Osteocyte (in vitro differentiated cells): ENCODE results near the gene CLDN4. TPM values are rescaled to one million over a fixed set of nuclear protein-coding genes. Genes with fewer than 3 reads are reported as not detected.

Source experiments
- DNase-seq: peaks from one replicate; pipeline ENCODE4 v3.0.0; 2021; ENCODE audit warnings: mixed read lengths; ENCODE audit not compliant: unreplicated experiment; ENCODE audit errors: extremely low spot score
- H3K27ac Mint-ChIP-seq: one replicate; pipeline ENCODE4 v1.8.0; 2021; ENCODE audit warnings: mild to moderate bottlenecking, mixed read lengths; ENCODE audit not compliant: unreplicated experiment
- H3K27me3 Mint-ChIP-seq: one replicate; pipeline ENCODE4 v1.8.0; 2021; ENCODE audit warnings: mixed read lengths; ENCODE audit not compliant: unreplicated experiment
- H3K36me3 Mint-ChIP-seq: one replicate; pipeline ENCODE4 v1.8.0; 2021; ENCODE audit warnings: mixed read lengths; ENCODE audit not compliant: unreplicated experiment
- H3K4me1 Mint-ChIP-seq: one replicate; pipeline ENCODE4 v1.8.0; 2021; ENCODE audit warnings: mixed read lengths; ENCODE audit not compliant: unreplicated experiment
- H3K4me3 Mint-ChIP-seq: one replicate; pipeline ENCODE4 v1.8.0; 2021; ENCODE audit warnings: mild to moderate bottlenecking, moderate library complexity, mixed read lengths; ENCODE audit not compliant: unreplicated experiment
- H3K9me3 Mint-ChIP-seq: one replicate; pipeline ENCODE4 v1.8.0; 2021; ENCODE audit warnings: mixed read lengths; ENCODE audit not compliant: unreplicated experiment
- total RNA-seq: library from RNA; stranded (reverse); gene quantifications from 2 replicates; pipeline ENCODE4 v1.2.1, GENCODE V29; 2021
- TF ChIP-seq, protein P1 (sequence below): fragments of 200-600 bp; sonication (generic); IDR thresholded peaks from 2 replicates; pipeline ENCODE4 v1.5.0; 2021; ENCODE audit warnings: antibody characterized with exemption, mild to moderate bottlenecking, moderate library complexity

The CLDN4 gene
- total RNA-seq, 1 donor from 2014 or later, result 0.62 TPM

DNA sequence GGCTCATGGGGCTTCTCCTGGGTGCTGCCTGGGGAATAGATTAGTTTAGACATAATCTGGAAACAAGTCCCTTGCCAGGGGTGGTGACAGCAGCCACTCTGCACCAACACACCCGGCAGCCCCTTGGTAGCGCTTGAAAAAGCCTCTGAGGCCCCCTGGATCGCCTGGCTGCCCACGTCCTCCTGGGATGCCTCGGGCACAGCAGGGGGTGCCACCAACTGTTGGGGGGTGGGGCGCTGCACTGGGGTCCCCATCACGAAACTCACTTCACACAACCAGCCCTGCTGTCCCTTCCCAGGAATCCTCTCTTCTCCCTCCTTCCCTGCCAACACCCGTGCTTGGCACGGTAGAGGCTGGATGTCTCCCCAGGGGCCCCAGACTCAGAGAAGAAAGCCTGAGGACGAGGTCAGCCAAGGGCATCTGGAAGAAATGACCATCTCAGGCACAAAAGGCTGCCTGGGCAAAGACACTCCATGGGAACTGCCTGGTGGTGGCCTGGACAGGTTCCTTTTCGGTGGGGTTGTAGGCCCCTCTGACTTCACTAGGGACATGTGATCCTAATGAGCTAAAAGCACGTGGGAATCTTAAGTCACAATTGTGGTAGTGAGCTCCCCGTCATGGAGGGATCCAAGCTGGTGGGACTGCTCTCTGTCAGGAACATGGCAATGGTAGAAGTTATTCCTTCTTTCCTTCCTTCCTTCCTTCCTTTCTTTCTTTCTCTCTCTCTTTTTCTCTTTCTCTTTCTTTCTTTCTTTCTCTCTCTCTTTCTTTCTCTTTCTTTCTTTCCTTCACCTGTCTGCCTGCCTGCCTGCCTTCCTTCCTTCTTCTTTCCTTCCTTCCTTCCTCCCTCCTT, 41.5 kb downstream of the CLDN4 start:
- Mint-ChIP-seq H3K27ac (no peak overlapping the region), H3K27me3 (no peaks in the 10 kb centered on the region), H3K36me3 (no peaks in the 10 kb centered on the region), H3K4me1 (peaks cover 11% of the 10 kb centered on the region), H3K4me3 (no peak overlapping the region), H3K9me3 (no peaks in the 10 kb centered on the region)
- DNase-seq, result no peak
- TF ChIP-seq, protein P1, sequence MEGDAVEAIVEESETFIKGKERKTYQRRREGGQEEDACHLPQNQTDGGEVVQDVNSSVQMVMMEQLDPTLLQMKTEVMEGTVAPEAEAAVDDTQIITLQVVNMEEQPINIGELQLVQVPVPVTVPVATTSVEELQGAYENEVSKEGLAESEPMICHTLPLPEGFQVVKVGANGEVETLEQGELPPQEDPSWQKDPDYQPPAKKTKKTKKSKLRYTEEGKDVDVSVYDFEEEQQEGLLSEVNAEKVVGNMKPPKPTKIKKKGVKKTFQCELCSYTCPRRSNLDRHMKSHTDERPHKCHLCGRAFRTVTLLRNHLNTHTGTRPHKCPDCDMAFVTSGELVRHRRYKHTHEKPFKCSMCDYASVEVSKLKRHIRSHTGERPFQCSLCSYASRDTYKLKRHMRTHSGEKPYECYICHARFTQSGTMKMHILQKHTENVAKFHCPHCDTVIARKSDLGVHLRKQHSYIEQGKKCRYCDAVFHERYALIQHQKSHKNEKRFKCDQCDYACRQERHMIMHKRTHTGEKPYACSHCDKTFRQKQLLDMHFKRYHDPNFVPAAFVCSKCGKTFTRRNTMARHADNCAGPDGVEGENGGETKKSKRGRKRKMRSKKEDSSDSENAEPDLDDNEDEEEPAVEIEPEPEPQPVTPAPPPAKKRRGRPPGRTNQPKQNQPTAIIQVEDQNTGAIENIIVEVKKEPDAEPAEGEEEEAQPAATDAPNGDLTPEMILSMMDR, result no peak

- DNase-seq, result no peak
- Mint-ChIP-seq H3K36me3 (no peaks in the 10 kb centered on the region), H3K9me3 (no peaks in the 10 kb centered on the region), H3K27ac (no peak overlapping the region), H3K4me3 (no peak overlapping the region), H3K4me1 (peaks cover 12% of the 10 kb centered on the region), H3K27me3 (peaks cover 4% of the 10 kb centered on the region)
- TF ChIP-seq, protein P1, result no peak
These were observed 45.6 kb downstream of the CLDN4 start for GRCh38 chr7:73876361-73876760.

GRCh38 chr7:73876973-73877372, 46.2 kb downstream of the CLDN4 start:
- H3K27ac Mint-ChIP-seq, result no peak overlapping the region
- TF ChIP-seq, protein P1, result no peak
- H3K4me1 Mint-ChIP-seq, result peaks cover 12% of the 10 kb centered on the region
- no peaks in the 10 kb centered on the region for H3K9me3 Mint-ChIP-seq
- no peak for DNase-seq
- peaks cover 4% of the 10 kb centered on the region for H3K27me3 Mint-ChIP-seq
- H3K4me3 Mint-ChIP-seq, result no peak overlapping the region
- no peaks in the 10 kb centered on the region for H3K36me3 Mint-ChIP-seq

- H3K4me1 Mint-ChIP-seq, result peaks cover 10% of the 10 kb centered on the region
- TF ChIP-seq, protein P1, result no peak
- no peak overlapping the region for H3K4me3 Mint-ChIP-seq
- H3K27ac Mint-ChIP-seq, result no peak overlapping the region
- peaks cover 4% of the 10 kb centered on the region for H3K27me3 Mint-ChIP-seq
- H3K9me3 Mint-ChIP-seq, result no peaks in the 10 kb centered on the region
- DNase-seq, result no peak
- no peaks in the 10 kb centered on the region for H3K36me3 Mint-ChIP-seq
These were observed 49.3 kb downstream of the CLDN4 start for GRCh38 chr7:73879977-73880681.

DNA sequence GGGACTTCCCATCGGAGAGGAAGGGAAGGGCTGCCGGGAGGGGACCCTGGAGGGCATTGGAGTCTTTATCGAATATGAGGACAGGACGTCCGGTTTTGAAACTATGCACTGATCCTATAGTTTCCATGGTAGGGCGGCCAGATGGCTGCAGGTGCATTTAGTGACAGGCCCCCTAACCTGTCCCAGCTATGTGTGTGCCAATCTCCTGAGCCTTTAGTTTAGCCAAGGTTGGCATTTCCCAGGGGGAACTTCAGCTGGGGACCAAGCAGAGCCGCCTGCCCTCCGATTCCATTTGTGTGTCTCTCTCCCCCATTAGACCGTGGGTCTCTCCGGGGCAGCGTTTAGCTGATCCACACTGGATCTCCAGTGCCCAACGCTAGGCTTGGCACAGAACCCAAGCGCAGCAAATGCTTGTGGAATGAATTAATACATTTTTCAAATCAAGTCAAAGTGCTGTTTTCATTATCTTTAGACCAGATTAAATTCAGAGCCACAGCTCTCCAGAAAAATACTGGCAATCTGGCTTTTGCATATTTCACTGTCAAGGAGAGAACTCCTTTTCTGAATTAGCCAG, 50.0 kb downstream of the CLDN4 start:
- no peak for DNase-seq
- Mint-ChIP-seq H3K27ac (no peak overlapping the region), H3K4me3 (no peak overlapping the region), H3K9me3 (no peaks in the 10 kb centered on the region), H3K27me3 (peaks cover 4% of the 10 kb centered on the region), H3K4me1 (peaks cover 10% of the 10 kb centered on the region), H3K36me3 (no peaks in the 10 kb centered on the region)
- TF ChIP-seq, protein P1, result no peak
